HepG2 (cell line): Measurements from ENCODE around the gene VPS11. TPM values are rescaled to one million over a fixed set of nuclear protein-coding genes. Genes with fewer than 3 reads are reported as not detected.

ENCODE experiments used
- ATAC-seq: fragments of 200-7000 bp; cut with Tn5 transposase; 3 replicates; pipeline ENCODE4 v1.9.1; 2020; ENCODE audit warnings: mild to moderate bottlenecking, moderate library complexity
- BruUV-seq: library from RNA; stranded (reverse); fragments of 400-500 nt; replicated peaks from 2 replicates; lab custom pipeline; 2021; lab: Mats Ljungman, UMichigan
- CTCF ChIA-PET: fragments of 300-600 bp; formaldehyde crosslinking; extraction: SDS; loops from one replicate; lab custom pipeline; 2021; ENCODE audit warnings: low total read pairs, inconsistent platforms, low intra/inter-chr PET ratio; lab: Yijun Ruan, JAX
- POLR2A ChIA-PET: fragments of 350-600 bp; sonication (Branson Sonifier 250); formaldehyde crosslinking; loops from one replicate; lab custom pipeline; 2020; ENCODE audit warnings: antibody characterized with exemption, inconsistent platforms; lab: Yijun Ruan, JAX
- DNase-seq: peaks from one replicate; pipeline ENCODE4 v3.0.0-alpha.2; 2015; ENCODE audit warnings: low spot score
- FAIRE-seq: peaks from 3 replicates; lab custom pipeline; 2011; peaks lifted over from hg19 to GRCh38; lab: Jason Lieb, UNC
- H2AFZ ChIP-seq: one replicate; pipeline ENCODE4 v1.6.1; 2011; ENCODE audit warnings: low read length, inconsistent platforms
- H3K27ac ChIP-seq: fragments of 300-600 bp; 3 replicates; pipeline ENCODE4 v1.8.0; 2011; ENCODE audit warnings: mixed run types, mild to moderate bottlenecking, mixed read lengths, low read length, inconsistent platforms; ENCODE audit not compliant: insufficient read depth; ENCODE audit errors: extremely low read length
- H3K27me3 ChIP-seq, 2 experiments: fragments of 200-600 bp in 1 of 2; 2 replicates in 1 of 2; 3 replicates in 1 of 2; pipeline versions ENCODE4 v1.6.0 to v1.8.0; 2011; ENCODE audit warnings: low read length in 2 of 2, mild to moderate bottlenecking in 2 of 2, moderate library complexity in 2 of 2, inconsistent platforms in 1 of 2; ENCODE audit not compliant: insufficient read depth in 2 of 2, control insufficient read depth in 1 of 2
- H3K36me3 ChIP-seq, 2 experiments: fragments of 200-600 bp in 1 of 2; replicated peaks in 1 of 2; 2 replicates in 1 of 2; 3 replicates in 1 of 2; pipeline versions ENCODE4 v1.5.1 to v1.8.0; 2011; ENCODE audit warnings: low read length in 2 of 2, inconsistent platforms in 1 of 2; ENCODE audit not compliant: insufficient read depth in 2 of 2, control insufficient read depth in 1 of 2
- H3K4me1 ChIP-seq: 2 replicates; pipeline ENCODE4 v1.5.1; 2012; ENCODE audit warnings: low read length, inconsistent platforms; ENCODE audit not compliant: insufficient read depth
- H3K4me2 ChIP-seq: 2 replicates; pipeline ENCODE4 v1.6.0; 2011; ENCODE audit warnings: low read depth, low read length, inconsistent platforms
- H3K4me3 ChIP-seq, 3 experiments: fragments of 200-600 bp in 1 of 3; sonication (generic), shearing (Covaris generic) in 1 of 3; replicated peaks in 1 of 3; 2 replicates each; pipeline ENCODE4 v1.5.1; 2011 to 2016; ENCODE audit warnings: low read length in 3 of 3, inconsistent platforms in 2 of 3, low read depth in 2 of 3, mild to moderate bottlenecking in 2 of 3, control low read depth in 1 of 3, mixed read lengths in 1 of 3; ENCODE audit not compliant: insufficient read depth in 1 of 3
- H3K79me2 ChIP-seq: one replicate; pipeline ENCODE4 v1.6.1; 2011; ENCODE audit warnings: low read length, inconsistent platforms; ENCODE audit not compliant: insufficient read depth
- H3K9ac ChIP-seq: 2 replicates; pipeline ENCODE4 v1.6.0; 2011; ENCODE audit warnings: mild to moderate bottlenecking, low read depth, low read length, inconsistent platforms; ENCODE audit not compliant: insufficient read depth
- H3K9me3 ChIP-seq: 2 replicates; pipeline ENCODE4 v1.5.1; 2012; ENCODE audit warnings: mild to moderate bottlenecking, low read length
- H4K20me1 ChIP-seq: 2 replicates; pipeline ENCODE4 v1.6.0; 2011; ENCODE audit warnings: inconsistent platforms, mild to moderate bottlenecking, low read length, moderate library complexity; ENCODE audit not compliant: insufficient read depth
- AGO1 ChIP-seq: fragments of 200-400 bp; formaldehyde crosslinking; IDR thresholded peaks from 2 replicates; pipeline ENCODE4 v1.6.1; 2017; ENCODE audit warnings: mild to moderate bottlenecking, low read depth, low read length, moderate library complexity; ENCODE audit not compliant: poor library complexity, severe bottlenecking
- HDAC2 ChIP-seq: sonication (generic); formaldehyde crosslinking; IDR thresholded peaks from 2 replicates; pipeline ENCODE4 v1.4.0; 2020; ENCODE audit warnings: missing genetic modification reagents
- MAFF ChIP-seq: IDR thresholded peaks from 2 replicates; pipeline ENCODE4 v1.6.1; 2011; ENCODE audit warnings: low read depth, low read length, improper control_type of control experiment
- NCOA2 ChIP-seq: sonication (generic); formaldehyde crosslinking; IDR thresholded peaks from 2 replicates; pipeline ENCODE4 v1.8.0; 2022; ENCODE audit warnings: inconsistent platforms
- SALL2 ChIP-seq: sonication (generic); formaldehyde crosslinking; IDR thresholded peaks from 2 replicates; pipeline ENCODE4 v1.8.1; 2023; ENCODE audit warnings: mild to moderate bottlenecking, missing genetic modification reagents, inconsistent platforms
- TEAD2 ChIP-seq: sonication (generic); formaldehyde crosslinking; IDR thresholded peaks from 2 replicates; pipeline ENCODE4 v1.9.0; 2021; ENCODE audit warnings: missing genetic modification reagents
- YEATS2 ChIP-seq: sonication (generic); formaldehyde crosslinking; IDR thresholded peaks from 2 replicates; pipeline ENCODE4 v1.4.0; 2020; ENCODE audit warnings: missing genetic modification reagents, borderline replicate concordance
- ZBTB37 ChIP-seq: sonication (generic); formaldehyde crosslinking; IDR thresholded peaks from 2 replicates; pipeline ENCODE4 v1.4.0; 2020; ENCODE audit warnings: mild to moderate bottlenecking, missing genetic modification reagents
- ZBTB46 ChIP-seq: sonication (generic); formaldehyde crosslinking; IDR thresholded peaks from 2 replicates; pipeline ENCODE4 v1.4.0; 2020; ENCODE audit warnings: mild to moderate bottlenecking, missing genetic modification reagents, borderline replicate concordance
- ZFP36L1 ChIP-seq: sonication (generic); formaldehyde crosslinking; IDR thresholded peaks from 2 replicates; pipeline ENCODE4 v1.8.0; 2022; ENCODE audit warnings: mild to moderate bottlenecking, missing genetic modification reagents, moderate library complexity
- ZFP82 ChIP-seq: sonication (generic); formaldehyde crosslinking; IDR thresholded peaks from 2 replicates; pipeline ENCODE4 v1.5.1; 2020; ENCODE audit warnings: mild to moderate bottlenecking, missing genetic modification reagents, borderline replicate concordance
- ZKSCAN8 ChIP-seq: IDR thresholded peaks from 2 replicates; pipeline ENCODE4 v1.6.1; 2016; ENCODE audit warnings: borderline replicate concordance, missing genetic modification reagents, missing compliant biosample characterization
- ZNF224 ChIP-seq: sonication (generic); formaldehyde crosslinking; IDR thresholded peaks from 2 replicates; pipeline ENCODE4 v1.5.0; 2020; ENCODE audit warnings: mild to moderate bottlenecking, missing genetic modification reagents
- ZNF549 ChIP-seq: sonication (generic); formaldehyde crosslinking; IDR thresholded peaks from 2 replicates; pipeline ENCODE4 v1.5.0; 2020; ENCODE audit warnings: missing genetic modification reagents
- ZNF569 ChIP-seq: sonication (generic); formaldehyde crosslinking; IDR thresholded peaks from 2 replicates; pipeline ENCODE4 v1.5.0; 2020; ENCODE audit warnings: mild to moderate bottlenecking, missing genetic modification reagents, moderate library complexity, borderline replicate concordance
- ZNF674 ChIP-seq: sonication (generic); formaldehyde crosslinking; IDR thresholded peaks from 2 replicates; pipeline ENCODE4 v1.5.0; 2020; ENCODE audit warnings: low read depth, mild to moderate bottlenecking, missing genetic modification reagents
- ZNF772 ChIP-seq: sonication (generic); formaldehyde crosslinking; IDR thresholded peaks from 2 replicates; pipeline ENCODE4 v1.5.0; 2020; ENCODE audit warnings: mild to moderate bottlenecking, missing genetic modification reagents
- ZNF782 ChIP-seq: sonication (generic); formaldehyde crosslinking; IDR thresholded peaks from 2 replicates; pipeline ENCODE4 v1.4.0; 2020; ENCODE audit warnings: missing genetic modification reagents, mild to moderate bottlenecking, borderline replicate concordance
- ZNF879 ChIP-seq: sonication (generic); formaldehyde crosslinking; IDR thresholded peaks from 2 replicates; pipeline ENCODE4 v1.8.1; 2023; ENCODE audit warnings: missing genetic modification reagents
- WGBS: methylation state at CpG from one replicate; pipeline ENCODE4 v1.1.6; 2017; ENCODE audit warnings: low lambda C conversion rate; 5-methylcytosine and 5-hydroxymethylcytosine counted together
- in situ Hi-C: cut with HindIII; loops from 2 replicates; pipeline ENCODE4 v1.10.0; 2017; ENCODE audit warnings: low pct_unique_long_range_greater_than_20kb; ENCODE audit not compliant: extremely low pct_ligation_motif_present
- intact Hi-C: fragments of 100-400 bp; cut with micrococcal nuclease; formaldehyde crosslinking; loops from one replicate; pipeline ENCODE4 v1.10.0; 2022; ENCODE audit not compliant: unreplicated experiment
- polyA plus RNA-seq, 8 experiments: library from polyadenylated mRNA; depleted of rRNA in 3 of 8; stranded (reverse) in 7 of 8; unstranded in 1 of 8; fragments of >200 nt; fragmentation: Illumina TruSeq in 4 of 8; extraction: Trizol in 4 of 8; gene quantifications; 2 replicates each; pipeline versions ENCODE4 v1.2.1 to v1.2.3, GENCODE V29; 2011 to 2016; ENCODE audit warnings: low read depth in 4 of 8, missing spikeins in 1 of 8, mixed read lengths in 1 of 8; ENCODE audit not compliant: insufficient read depth in 1 of 8
- total RNA-seq, 5 experiments: library from RNA; depleted of rRNA; stranded (reverse); fragments of >200 nt; fragmentation: Illumina TruSeq; extraction: Trizol; gene quantifications; 2 replicates each; pipeline ENCODE4 v1.2.3, GENCODE V29; 2016; ENCODE audit warnings: low read depth in 1 of 5
- TF ChIP-seq, protein P1 (sequence below): sonication (generic); formaldehyde crosslinking; conservative IDR thresholded peaks from 2 replicates; pipeline ENCODE4 v1.4.0; 2020; ENCODE audit warnings: missing genetic modification reagents

Gene VPS11
- total and polyA plus RNA-seq, 2 of the 13 experiments (the other 11 are each of a cell fraction or from before 2014, with no cell fraction given): 13.7 to 21.6 TPM

DNA sequence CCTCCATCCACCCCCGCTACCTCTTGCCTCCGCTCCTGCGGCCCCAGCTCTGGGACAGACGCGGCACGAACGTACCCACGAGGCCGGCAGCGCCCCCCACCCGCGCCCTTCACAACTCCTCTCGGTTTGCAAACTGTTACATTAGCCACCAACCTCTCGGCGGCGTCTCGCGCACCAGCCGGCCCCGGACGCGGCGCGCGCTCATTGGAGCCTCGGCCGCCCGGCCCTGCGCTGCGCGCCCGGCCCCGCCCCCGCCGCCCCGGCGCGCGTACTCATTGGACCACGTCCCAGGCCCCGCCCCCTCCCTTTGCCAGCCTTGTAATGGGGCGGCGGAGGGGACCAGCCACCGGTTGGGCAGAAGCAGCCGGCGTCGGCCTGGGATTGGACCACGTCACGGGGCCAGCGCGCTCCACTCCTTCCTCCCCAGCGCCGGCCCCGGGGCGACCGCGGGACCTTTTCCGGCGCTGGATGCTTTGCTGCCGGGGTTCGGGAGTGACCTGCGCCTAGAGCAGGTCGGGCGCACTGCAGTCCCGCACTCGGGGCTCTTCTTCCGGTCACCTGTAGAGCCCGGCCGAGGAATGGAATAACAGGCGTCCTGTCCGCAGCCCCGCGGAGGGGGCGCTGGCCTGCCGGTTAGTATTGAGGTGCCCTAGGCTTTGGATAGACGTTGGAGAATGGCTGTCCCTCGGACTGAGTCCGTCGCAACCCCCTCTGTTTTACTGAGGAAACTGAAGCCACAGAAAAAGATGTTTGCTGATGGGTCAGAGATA, 10.4 kb upstream of the VPS11 start, which contains the start of gene HYOU1:
HYOU1 (minus strand) TSS at position 206 of the 770 bp plus-strand sequence. CDS start 1,045 bp downstream, outside the sequence.
- ChIA-PET POLR2A (interaction anchor here (0.6 to 2.5 kb wide), 19 partner anchors 10 to 383 kb away, joined by 3 to 20 read pairs (median 4); partner anchors contain the start of genes CENATAC, DPAGT1, HMBS and RPS25), CTCF (no interaction called here)
- DNase-seq (peak; percentile 93), ATAC-seq (peak; percentile 92), FAIRE-seq (peak; percentile 15)
- peaks cover 23% of the 10 kb centered on the region for H3K4me1 ChIP-seq
- H4K20me1 ChIP-seq: no peaks in the 10 kb centered on the region
- peak within 1 kb of the TSS; percentile 75 to 87 (median 82) for H3K4me3 ChIP-seq
- no peaks in the 10 kb centered on the region for H3K27me3 ChIP-seq
- H3K9ac ChIP-seq: peak within 1 kb of the TSS; percentile 99
- no peak within 1 kb of the TSS for H2AFZ ChIP-seq
- intact Hi-C loops: loop anchor here (1.0 to 2.0 kb wide), 3 partner anchors 10 to 39 kb away; partner anchors contain the start of genes RPS25, TRAPPC4 and VPS11
- peaks cover 20 to 32% of the 10 kb centered on the region in 2 experiments for H3K36me3 ChIP-seq
- WGBS: under 1% methylated on average over 35 of the region's 79 CpGs
- no TSS peak for BruUV-seq
- in situ Hi-C loops: no loop called here
- peak within 1 kb of the TSS; percentile 88 for H3K27ac ChIP-seq
- peak within 1 kb of the TSS; percentile 88 for H3K4me2 ChIP-seq
- H3K9me3 ChIP-seq: no peaks in the 10 kb centered on the region
- H3K79me2 ChIP-seq: peaks cover 25% of the 10 kb centered on the region
- no peak for TF ChIP-seq ZNF224 (CRISPR knock-in tag)
- TF ChIP-seq HDAC2 (CRISPR knock-in tag): peak; percentile 82
- TF ChIP-seq ZBTB46 (CRISPR knock-in tag): peak; percentile 76; the same call in 1 of the 2 replicates
- TF ChIP-seq YEATS2 (CRISPR knock-in tag): peak; percentile 48; the same call in 1 of the 2 replicates
- TF ChIP-seq, protein P1, sequence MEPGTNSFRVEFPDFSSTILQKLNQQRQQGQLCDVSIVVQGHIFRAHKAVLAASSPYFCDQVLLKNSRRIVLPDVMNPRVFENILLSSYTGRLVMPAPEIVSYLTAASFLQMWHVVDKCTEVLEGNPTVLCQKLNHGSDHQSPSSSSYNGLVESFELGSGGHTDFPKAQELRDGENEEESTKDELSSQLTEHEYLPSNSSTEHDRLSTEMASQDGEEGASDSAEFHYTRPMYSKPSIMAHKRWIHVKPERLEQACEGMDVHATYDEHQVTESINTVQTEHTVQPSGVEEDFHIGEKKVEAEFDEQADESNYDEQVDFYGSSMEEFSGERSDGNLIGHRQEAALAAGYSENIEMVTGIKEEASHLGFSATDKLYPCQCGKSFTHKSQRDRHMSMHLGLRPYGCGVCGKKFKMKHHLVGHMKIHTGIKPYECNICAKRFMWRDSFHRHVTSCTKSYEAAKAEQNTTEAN (CRISPR knock-in tag): no peak
- TF ChIP-seq ZBTB37 (CRISPR knock-in tag): no peak
- peak; percentile 72; the same call in 1 of the 2 replicates for TF ChIP-seq ZFP36L1
- no peak for TF ChIP-seq ZFP82 (CRISPR knock-in tag)
- no peak for TF ChIP-seq TEAD2 (CRISPR knock-in tag)
- TF ChIP-seq ZNF782 (CRISPR knock-in tag): no peak
- no peak for TF ChIP-seq AGO1
- peak; percentile 76; the same call in 1 of the 2 replicates for TF ChIP-seq SALL2 (CRISPR knock-in tag)
- no peak for TF ChIP-seq ZNF772 (CRISPR knock-in tag)
- no peak for TF ChIP-seq MAFF
- no peak for TF ChIP-seq ZKSCAN8 (CRISPR knock-in tag)
- TF ChIP-seq ZNF549 (CRISPR knock-in tag): no peak
- no peak for TF ChIP-seq ZNF569 (CRISPR knock-in tag)
- TF ChIP-seq ZNF879 (CRISPR knock-in tag): no peak
- no peak for TF ChIP-seq ZNF674 (CRISPR knock-in tag)
- 0 out of 2 replicates have a peak, but pooled peaks have one; percentile 27 for TF ChIP-seq NCOA2 (CRISPR knock-in tag)
